HEK293 (cell line): ENCODE data around the gene MESD.

Experiments used
- CTCF ChIA-PET: fragments of 350-600 bp; formaldehyde crosslinking; extraction: SDS; loops from one replicate; lab custom pipeline; 2021; ENCODE audit warnings: antibody characterized with exemption; lab: Yijun Ruan, JAX
- POLR2A ChIA-PET: fragments of 300-600 bp; formaldehyde crosslinking; extraction: SDS; loops from one replicate; lab custom pipeline; 2020; ENCODE audit warnings: antibody characterized with exemption, inconsistent platforms; lab: Yijun Ruan, JAX
- H3K27ac ChIP-seq: fragments of 200-500 bp; sonication (Bioruptor generic); 2 replicates; pipeline ENCODE4 v1.5.1; 2014; ENCODE audit warnings: low read depth, low read length, control low read depth, inconsistent platforms; ENCODE audit errors: extremely low read depth
- H3K36me3 ChIP-seq, 2 experiments: fragments of 200-500 bp in 1 of 2; sonication (Bioruptor generic) in 1 of 2; 1 replicate in 1 of 2; 2 replicates in 1 of 2; pipeline ENCODE4 v1.5.1; 2014 to 2017; ENCODE audit warnings: inconsistent platforms in 2 of 2, low read length in 2 of 2; ENCODE audit not compliant: control insufficient read depth in 2 of 2, insufficient read depth in 1 of 2
- H3K4me1 ChIP-seq: fragments of 200-500 bp; sonication (Bioruptor generic); 2 replicates; pipeline ENCODE4 v1.5.1; 2014; ENCODE audit warnings: mild to moderate bottlenecking, low read length, inconsistent platforms; ENCODE audit not compliant: control insufficient read depth, insufficient read depth
- H3K4me3 ChIP-seq: 2 replicates; pipeline ENCODE4 v1.5.1; 2011; ENCODE audit warnings: low read depth, mild to moderate bottlenecking, control low read depth, low read length, moderate library complexity
- H3K9me3 ChIP-seq: fragments of 200-500 bp; sonication (Bioruptor generic); 2 replicates; pipeline ENCODE4 v1.5.1; 2014; ENCODE audit warnings: low read depth, low read length, inconsistent platforms; ENCODE audit not compliant: control insufficient read depth, insufficient read depth
- AEBP2 ChIP-seq: fragments of 450-650 bp; formaldehyde crosslinking; IDR thresholded peaks from 2 replicates; pipeline ENCODE4 v1.5.1; 2016; ENCODE audit warnings: missing biosample characterization, missing genetic modification characterization, borderline replicate concordance
- ATF2 ChIP-seq: fragments of 450-650 bp; formaldehyde crosslinking; IDR thresholded peaks from 2 replicates; pipeline ENCODE4 v1.5.1; 2016; ENCODE audit warnings: missing biosample characterization, missing genetic modification characterization, low read depth
- KLF10 ChIP-seq: fragments of 450-650 bp; IDR thresholded peaks from 2 replicates; pipeline ENCODE4 v1.5.1; 2018; ENCODE audit warnings: missing biosample characterization, mild to moderate bottlenecking, missing genetic modification characterization
- KLF17 ChIP-seq: fragments of 450-650 bp; formaldehyde crosslinking; IDR thresholded peaks from 2 replicates; pipeline ENCODE4 v1.5.1; 2016; ENCODE audit warnings: missing biosample characterization, missing genetic modification characterization
- PATZ1 ChIP-seq: fragments of 450-650 bp; formaldehyde crosslinking; IDR thresholded peaks from 2 replicates; pipeline ENCODE4 v1.5.1; 2016; ENCODE audit warnings: missing biosample characterization, missing genetic modification characterization
- SCRT2 ChIP-seq: fragments of 450-650 bp; formaldehyde crosslinking; IDR thresholded peaks from 2 replicates; pipeline ENCODE4 v1.5.1; 2016; ENCODE audit warnings: missing biosample characterization, missing genetic modification characterization
- SP3 ChIP-seq: fragments of 450-650 bp; formaldehyde crosslinking; IDR thresholded peaks from 2 replicates; pipeline ENCODE4 v1.5.1; 2016; ENCODE audit warnings: missing biosample characterization, missing genetic modification characterization
- ZBTB48 ChIP-seq: fragments of 450-650 bp; formaldehyde crosslinking; IDR thresholded peaks from 2 replicates; pipeline ENCODE4 v1.5.1; 2016; ENCODE audit warnings: missing biosample characterization, missing genetic modification characterization
- ZBTB6 ChIP-seq: fragments of 450-650 bp; formaldehyde crosslinking; IDR thresholded peaks from 2 replicates; pipeline ENCODE4 v1.5.1; 2017; ENCODE audit warnings: missing biosample characterization, missing genetic modification characterization
- ZBTB7A ChIP-seq: fragments of 450-650 bp; formaldehyde crosslinking; IDR thresholded peaks from 2 replicates; pipeline ENCODE4 v1.5.1; 2016; ENCODE audit warnings: low read depth, missing biosample characterization, missing genetic modification characterization
- ZIC2 ChIP-seq: fragments of 450-650 bp; formaldehyde crosslinking; IDR thresholded peaks from 2 replicates; pipeline ENCODE4 v1.5.1; 2016; ENCODE audit warnings: missing biosample characterization, missing genetic modification characterization
- ZNF169 ChIP-seq: fragments of 450-650 bp; formaldehyde crosslinking; IDR thresholded peaks from 2 replicates; pipeline ENCODE4 v1.5.1; 2016; ENCODE audit warnings: missing biosample characterization, missing genetic modification characterization
- ZNF184 ChIP-seq: fragments of 450-650 bp; IDR thresholded peaks from 2 replicates; pipeline ENCODE4 v1.5.1; 2018; ENCODE audit warnings: missing biosample characterization, mild to moderate bottlenecking, missing genetic modification characterization
- ZNF223 ChIP-seq: fragments of 450-650 bp; formaldehyde crosslinking; IDR thresholded peaks from 2 replicates; pipeline ENCODE4 v1.5.1; 2016; ENCODE audit warnings: missing biosample characterization, missing genetic modification characterization
- ZNF266 ChIP-seq: fragments of 450-650 bp; formaldehyde crosslinking; IDR thresholded peaks from 2 replicates; pipeline ENCODE4 v1.5.1; 2016; ENCODE audit warnings: missing biosample characterization, missing genetic modification characterization, low read depth
- ZNF513 ChIP-seq: fragments of 450-650 bp; IDR thresholded peaks from 2 replicates; pipeline ENCODE4 v1.5.1; 2018; ENCODE audit warnings: missing biosample characterization, missing genetic modification characterization
- ZNF530 ChIP-seq: fragments of 450-650 bp; formaldehyde crosslinking; IDR thresholded peaks from 2 replicates; pipeline ENCODE4 v1.5.1; 2016; ENCODE audit warnings: low read depth, missing biosample characterization, missing genetic modification characterization
- ZNF596 ChIP-seq: fragments of 450-650 bp; IDR thresholded peaks from 2 replicates; pipeline ENCODE4 v1.5.0; 2018; ENCODE audit warnings: missing biosample characterization, mild to moderate bottlenecking, missing genetic modification characterization, moderate library complexity
- ZNF621 ChIP-seq: fragments of 450-650 bp; formaldehyde crosslinking; IDR thresholded peaks from 2 replicates; pipeline ENCODE4 v1.5.1; 2017; ENCODE audit warnings: missing biosample characterization, missing genetic modification characterization
- ZNF707 ChIP-seq: fragments of 450-650 bp; formaldehyde crosslinking; IDR thresholded peaks from 2 replicates; pipeline ENCODE4 v1.5.1; 2016; ENCODE audit warnings: missing biosample characterization, missing genetic modification characterization

MESD gene

GRCh38 chr15:81024265-81024872, 34.8 kb upstream of the MESD start:
- H3K4me1 ChIP-seq: no peaks in the 10 kb centered on the region
- H3K4me3 ChIP-seq: no peak overlapping the region
- no peaks in the 10 kb centered on the region for H3K9me3 ChIP-seq
- no peaks in the 10 kb centered on the region for H3K36me3 ChIP-seq
- CTCF ChIA-PET: interaction anchor here (0.7 to 1.1 kb wide), 3 partner anchors 27 to 242 kb away, joined by 3 to 6 read pairs (median 3); no protein-coding TSS in a partner anchor
- H3K27ac ChIP-seq: no peak overlapping the region
- TF ChIP-seq ZNF266: no peak
- TF ChIP-seq PATZ1: no peak
- no peak for TF ChIP-seq KLF17 (tag by site-specific recombination)
- no peak for TF ChIP-seq ATF2
- no peak for TF ChIP-seq ZNF621
- TF ChIP-seq ZBTB48 (tag by site-specific recombination): no peak
- no peak for TF ChIP-seq ZNF169
- TF ChIP-seq AEBP2 (tag by site-specific recombination): no peak
- TF ChIP-seq ZNF596 (tag by site-specific recombination): no peak
- TF ChIP-seq ZNF530: no peak
- TF ChIP-seq ZNF513 (tag by site-specific recombination): no peak
- TF ChIP-seq ZNF184 (tag by site-specific recombination): no peak
- TF ChIP-seq ZIC2 (tag by site-specific recombination): no peak
- no peak for TF ChIP-seq ZNF707 (tag by site-specific recombination)
- TF ChIP-seq ZBTB7A (tag by site-specific recombination): no peak
- TF ChIP-seq ZNF223 (tag by site-specific recombination): no peak
- no peak for TF ChIP-seq ZBTB6 (tag by site-specific recombination)
- TF ChIP-seq SP3: no peak
- TF ChIP-seq KLF10 (tag by site-specific recombination): no peak
- TF ChIP-seq SCRT2 (tag by site-specific recombination): no peak
- POLR2A ChIA-PET: no interaction called here
